GM21381 (cell line): ENCODE data around the gene NEU4.

Experiments used
- ATAC-seq: cut with Tn5 transposase; IDR thresholded peaks from one replicate; pipeline ENCODE4 v1.9.1; 2021; ENCODE audit warnings: mild to moderate bottlenecking, moderate library complexity; ENCODE audit not compliant: unreplicated experiment

Gene NEU4

DNA sequence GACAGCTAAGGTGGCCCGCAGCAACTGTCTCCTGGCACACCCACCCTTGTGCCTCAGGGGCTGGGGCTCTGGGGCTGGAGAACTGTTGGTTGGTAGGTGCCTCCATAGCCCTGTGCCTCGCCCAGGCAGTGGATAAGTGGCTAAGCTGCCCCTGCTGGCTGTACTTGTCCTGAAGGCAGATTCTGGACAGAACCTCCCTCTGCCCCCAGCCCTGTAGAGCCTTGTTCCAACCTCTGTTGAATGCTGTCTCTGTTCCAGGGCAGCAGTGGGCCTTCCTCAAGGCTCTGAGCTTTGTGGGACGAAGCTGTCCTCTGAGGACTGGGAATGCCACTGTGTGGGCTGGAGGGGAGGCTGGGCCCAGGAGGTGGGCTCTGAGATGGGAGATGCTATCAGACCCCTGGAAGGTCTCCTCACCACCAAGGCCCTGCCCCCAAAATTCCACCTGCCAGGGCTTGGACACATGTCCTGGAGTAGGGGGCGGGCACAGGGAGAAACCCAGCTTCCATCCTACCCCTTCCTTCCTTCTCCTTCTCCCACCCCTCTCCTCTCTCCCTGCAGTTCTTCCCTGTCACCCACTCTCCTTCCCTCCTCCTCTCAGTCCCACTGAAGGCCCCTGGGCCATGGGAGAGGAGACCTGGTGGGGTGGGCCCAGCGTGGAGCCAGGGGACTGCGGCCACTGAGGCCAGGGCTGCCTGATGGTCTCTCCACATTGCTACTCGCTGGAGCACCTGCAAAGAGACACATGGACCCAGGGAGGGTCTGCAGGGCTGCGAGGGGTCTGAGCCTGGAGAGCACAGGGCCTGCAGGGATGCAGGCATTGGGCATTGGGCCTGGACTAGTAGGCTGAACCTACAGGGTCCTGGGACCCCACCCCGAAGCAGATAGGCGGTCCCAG, 51.4 kb downstream of the NEU4 start:
- no peak for ATAC-seq

DNA sequence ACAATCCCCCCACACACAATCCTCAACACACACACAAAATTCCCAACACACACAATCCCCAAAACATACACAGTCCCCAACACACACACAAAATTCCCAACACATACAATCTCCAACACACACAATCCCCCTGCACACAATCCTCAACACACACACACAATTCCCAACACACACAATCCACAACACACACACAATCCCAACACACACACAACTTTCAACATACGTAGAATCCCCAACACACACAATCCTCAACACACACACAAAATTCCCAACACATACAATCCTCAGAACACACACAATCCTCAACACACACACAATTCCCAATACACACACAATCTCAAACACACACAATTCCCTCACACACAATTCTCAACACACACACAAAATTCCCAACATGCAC, 52.3 kb downstream of the NEU4 start:
- no peak for ATAC-seq

DNA sequence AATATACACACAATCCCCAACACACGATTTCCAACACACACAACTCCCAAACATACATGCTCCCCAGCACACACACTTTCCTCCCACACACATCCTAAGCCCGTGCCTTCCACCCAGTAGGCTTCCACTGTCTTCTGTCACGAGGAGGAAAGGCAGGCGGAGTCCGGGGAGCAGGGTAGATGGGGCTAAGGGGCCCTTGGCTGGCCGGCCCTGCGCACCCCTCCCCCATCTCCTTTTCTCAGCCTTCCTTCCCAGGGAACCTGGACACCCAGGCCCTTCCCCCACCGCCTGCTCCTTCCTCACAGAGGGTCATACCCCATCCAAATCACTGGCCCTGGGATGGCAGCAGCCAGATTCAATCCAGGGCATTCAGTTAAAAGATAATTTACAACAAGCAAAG, 53.1 kb downstream of the NEU4 start:
- no peak for ATAC-seq

GRCh38 chr2:241862775-241863535, 54.0 kb downstream of the NEU4 start:
- ATAC-seq: no peak

GRCh38 chr2:241863536-241863954, 54.6 kb downstream of the NEU4 start:
- ATAC-seq: no peak

GRCh38 chr2:241864168-241864849, 55.3 kb downstream of the NEU4 start:
- ATAC-seq: no peak

DNA sequence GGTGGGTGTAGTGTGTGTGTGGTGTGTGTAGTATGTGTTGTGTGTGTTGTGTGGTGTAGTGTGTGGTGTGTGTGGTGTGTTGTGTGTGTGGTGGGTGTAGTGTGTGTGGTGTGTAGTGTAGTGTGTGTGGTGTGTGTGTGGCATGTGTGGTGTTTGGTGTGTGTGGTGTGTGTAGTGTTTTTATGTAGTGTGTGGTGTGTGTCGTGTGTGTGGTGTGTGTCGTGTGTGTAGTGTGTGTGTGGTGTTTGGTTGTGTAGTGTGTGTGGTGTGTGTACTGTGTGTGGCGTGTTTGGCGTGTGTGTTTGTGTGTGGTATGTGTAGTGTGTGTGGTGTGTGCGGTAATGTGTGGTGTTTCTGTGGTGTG, 55.8 kb downstream of the NEU4 start:
- ATAC-seq: no peak

DNA sequence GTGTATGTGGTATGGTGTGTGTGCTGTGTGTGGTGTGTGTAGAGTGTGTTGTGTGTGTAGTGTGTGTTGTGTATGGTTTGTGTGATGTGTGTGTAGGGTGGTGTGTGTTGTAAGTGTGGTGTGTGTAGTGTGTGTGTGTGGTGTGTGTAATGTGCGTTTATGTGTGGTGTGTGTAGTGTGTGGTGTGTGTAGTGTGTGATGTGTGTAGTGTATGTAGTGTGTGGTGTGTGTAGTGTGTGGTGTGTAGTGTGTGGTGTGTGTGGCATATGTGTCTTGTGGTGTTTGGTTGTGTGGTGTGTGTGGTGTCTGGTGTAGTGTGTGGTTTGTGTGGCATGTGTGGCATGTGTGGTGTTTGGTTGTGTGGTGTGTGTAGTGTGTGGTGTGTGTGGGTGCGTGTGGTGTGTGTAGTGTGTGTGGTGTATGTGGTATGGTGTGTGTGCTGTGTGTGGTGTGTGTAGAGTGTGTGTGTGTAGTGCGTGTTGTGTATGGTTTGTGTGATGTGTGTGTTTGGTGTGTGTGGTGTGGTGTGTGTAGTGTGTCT, 56.5 kb downstream of the NEU4 start:
- ATAC-seq: no peak

DNA sequence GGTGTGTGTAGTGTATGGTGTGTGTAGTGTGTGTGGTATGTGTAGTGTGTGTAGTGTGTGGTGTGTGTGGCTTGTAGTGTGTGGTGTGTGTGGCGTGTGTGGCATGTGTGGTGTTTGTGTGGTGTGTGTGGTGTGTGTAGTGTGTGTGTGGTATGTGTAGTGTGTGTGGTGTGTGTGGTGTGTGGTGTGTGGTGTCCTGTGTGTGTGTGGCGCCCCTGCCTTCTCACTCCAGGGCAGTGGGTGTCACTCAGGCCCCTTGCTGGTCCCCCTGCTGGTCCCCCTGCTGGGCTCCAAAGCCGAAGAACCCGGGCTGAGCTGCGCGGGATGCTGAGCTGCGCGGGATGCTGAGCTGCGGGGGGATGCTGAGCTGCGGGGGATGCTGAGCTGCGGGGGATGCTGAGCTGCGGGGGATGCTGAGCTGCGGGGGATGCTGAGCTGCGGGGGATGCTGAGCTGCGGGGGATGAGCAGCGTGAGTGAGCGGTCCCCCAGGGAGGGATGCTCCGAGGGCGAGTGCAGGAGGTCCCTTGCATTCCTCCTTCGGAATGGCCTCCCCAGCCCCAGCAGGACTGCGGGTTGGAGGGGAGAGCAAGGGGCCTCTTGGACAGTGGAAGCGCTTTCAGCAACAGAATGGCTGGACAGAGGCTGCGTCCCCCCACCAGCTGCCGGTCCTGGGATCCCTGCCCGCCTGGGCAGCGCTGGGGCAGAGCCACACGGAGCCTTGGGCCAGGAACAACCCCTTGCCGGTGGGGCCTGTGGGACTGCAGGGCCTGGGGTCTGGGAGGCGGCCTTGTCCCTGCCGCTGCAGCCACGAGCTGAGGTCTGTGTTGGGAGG, 57.2 kb downstream of the NEU4 start:
- no peak for ATAC-seq
